ENCODE data around the gene SLC23A1.
"Not testable (repeated sequence)": the region's sequence is repeated elsewhere in the genome, so short reads cannot be mapped to it uniquely, and the experiment has no call there.

The SLC23A1 gene

GRCh38 chr5:139410993-139411828 lies 28.1 kb upstream of the SLC23A1 start:
- H3K9me3 ChIP-seq (ENCODE audit: severe bottlenecking), result no peaks in the 10 kb centered on the region
- H3K27me3 ChIP-seq (ENCODE audit: insufficient read depth, low read depth, severe bottlenecking), result no peaks in the 10 kb centered on the region
- TF ChIP-seq, protein P1, sequence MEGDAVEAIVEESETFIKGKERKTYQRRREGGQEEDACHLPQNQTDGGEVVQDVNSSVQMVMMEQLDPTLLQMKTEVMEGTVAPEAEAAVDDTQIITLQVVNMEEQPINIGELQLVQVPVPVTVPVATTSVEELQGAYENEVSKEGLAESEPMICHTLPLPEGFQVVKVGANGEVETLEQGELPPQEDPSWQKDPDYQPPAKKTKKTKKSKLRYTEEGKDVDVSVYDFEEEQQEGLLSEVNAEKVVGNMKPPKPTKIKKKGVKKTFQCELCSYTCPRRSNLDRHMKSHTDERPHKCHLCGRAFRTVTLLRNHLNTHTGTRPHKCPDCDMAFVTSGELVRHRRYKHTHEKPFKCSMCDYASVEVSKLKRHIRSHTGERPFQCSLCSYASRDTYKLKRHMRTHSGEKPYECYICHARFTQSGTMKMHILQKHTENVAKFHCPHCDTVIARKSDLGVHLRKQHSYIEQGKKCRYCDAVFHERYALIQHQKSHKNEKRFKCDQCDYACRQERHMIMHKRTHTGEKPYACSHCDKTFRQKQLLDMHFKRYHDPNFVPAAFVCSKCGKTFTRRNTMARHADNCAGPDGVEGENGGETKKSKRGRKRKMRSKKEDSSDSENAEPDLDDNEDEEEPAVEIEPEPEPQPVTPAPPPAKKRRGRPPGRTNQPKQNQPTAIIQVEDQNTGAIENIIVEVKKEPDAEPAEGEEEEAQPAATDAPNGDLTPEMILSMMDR (IDR thresholded peaks at IDR 0.05; ENCODE audit: low read depth, low read length), result no peak
- peak overlapping the region; percentile 58 for H3K27ac ChIP-seq
- DNase-seq, result peak; percentile 53
- no peak overlapping the region for H3K4me3 ChIP-seq (ENCODE audit: low read depth, low read length)
- H3K36me3 ChIP-seq, result no peaks in the 10 kb centered on the region

DNA sequence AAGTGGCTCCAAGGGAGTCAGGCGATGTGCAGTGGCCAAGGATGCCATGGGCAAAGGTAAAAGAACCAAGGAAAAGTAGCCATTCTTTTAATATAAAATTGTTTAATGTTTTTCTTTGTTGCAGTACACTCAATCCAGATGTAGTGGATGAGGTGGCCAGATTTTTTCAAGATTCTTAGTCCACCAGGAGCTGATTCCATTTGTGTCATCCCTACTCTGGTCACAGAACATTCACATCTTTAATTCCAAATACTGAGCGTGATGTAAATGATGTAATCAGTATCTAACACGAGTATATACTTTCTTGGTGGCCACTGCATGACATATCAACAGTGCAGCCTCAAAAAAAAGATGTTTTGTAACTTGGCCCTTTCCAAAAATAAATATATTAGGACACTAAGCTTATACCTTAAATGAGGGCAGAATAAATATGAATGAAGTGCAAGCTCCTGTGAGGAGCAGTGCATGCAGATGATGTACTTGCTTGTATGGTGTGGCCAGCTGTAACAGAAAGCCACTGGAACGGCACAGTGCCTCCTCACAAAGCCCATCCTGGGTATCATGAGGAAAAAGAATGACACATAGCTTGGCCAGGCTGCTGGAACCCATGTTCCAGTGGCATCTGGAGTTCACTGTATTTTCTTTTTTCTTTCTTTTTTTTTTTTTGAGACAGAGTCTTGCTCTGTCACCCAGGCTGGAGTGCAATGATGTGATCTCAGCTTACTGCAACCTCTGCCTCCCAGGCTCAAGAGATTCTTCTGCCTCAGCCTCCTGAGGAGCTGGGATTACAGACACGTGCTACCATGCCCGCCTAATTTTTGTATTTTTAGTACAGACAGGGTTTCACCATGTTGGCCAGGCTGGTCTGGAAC lies 27.3 kb upstream of the SLC23A1 start:
- Histone ChIP-seq H3K36me3 (no peaks in the 10 kb centered on the region), H3K4me3 (ENCODE audit: low read depth, low read length) (no peak overlapping the region), H3K9me3 (ENCODE audit: severe bottlenecking) (no peaks in the 10 kb centered on the region), H3K27ac (peak overlapping the region; percentile 58), H3K27me3 (ENCODE audit: insufficient read depth, low read depth, severe bottlenecking) (no peaks in the 10 kb centered on the region)
- no peak for DNase-seq
- TF ChIP-seq, protein P1 (IDR thresholded peaks at IDR 0.05; ENCODE audit: low read depth, low read length), result no peak

- H3K9me3 ChIP-seq (ENCODE audit: severe bottlenecking); H3K27me3 ChIP-seq (ENCODE audit: insufficient read depth, low read depth, severe bottlenecking); H3K27ac ChIP-seq; H3K36me3 ChIP-seq; DNase-seq; H3K4me3 ChIP-seq (ENCODE audit: low read depth, low read length): not testable (repeated sequence)
Measured at GRCh38 chr5:139409116-139409515, 26.0 kb upstream of the SLC23A1 start.

GRCh38 chr5:139408191-139408590 lies 25.1 kb upstream of the SLC23A1 start:
- Histone ChIP-seq H3K27ac (no peak overlapping the region), H3K4me3 (ENCODE audit: low read depth, low read length) (no peak overlapping the region), H3K27me3 (ENCODE audit: insufficient read depth, low read depth, severe bottlenecking) (no peaks in the 10 kb centered on the region), H3K36me3 (no peaks in the 10 kb centered on the region), H3K9me3 (ENCODE audit: severe bottlenecking) (no peaks in the 10 kb centered on the region)
- TF ChIP-seq, protein P1 (IDR thresholded peaks at IDR 0.05; ENCODE audit: low read depth, low read length), result no peak
- DNase-seq, result no peak

DNA sequence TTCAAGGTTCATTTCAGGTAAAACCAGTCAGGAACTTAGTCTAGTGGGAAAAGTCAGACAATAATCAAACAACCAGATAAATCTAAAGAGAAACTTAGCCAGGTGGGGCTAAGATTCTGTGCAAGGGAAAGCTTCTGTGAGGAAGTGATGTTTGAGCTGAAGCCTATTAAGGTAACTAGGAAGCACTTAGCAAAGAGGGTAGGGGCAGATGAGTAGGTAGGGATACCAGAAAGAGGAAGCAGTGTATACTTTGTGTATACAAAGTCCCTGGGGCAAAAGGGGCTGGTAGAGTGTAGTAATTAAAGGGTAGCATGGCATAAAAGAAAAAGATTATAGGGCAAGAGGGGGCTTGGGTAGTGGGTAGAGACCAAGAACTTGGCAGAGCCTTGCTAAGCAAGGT lies 24.4 kb upstream of the SLC23A1 start:
- TF ChIP-seq, protein P1 (IDR thresholded peaks at IDR 0.05; ENCODE audit: low read depth, low read length), result no peak
- Histone ChIP-seq H3K9me3 (ENCODE audit: severe bottlenecking) (no peaks in the 10 kb centered on the region), H3K27ac (no peak overlapping the region), H3K27me3 (ENCODE audit: insufficient read depth, low read depth, severe bottlenecking) (no peaks in the 10 kb centered on the region), H3K4me3 (ENCODE audit: low read depth, low read length) (no peak overlapping the region), H3K36me3 (no peaks in the 10 kb centered on the region)
- DNase-seq, result no peak

DNA sequence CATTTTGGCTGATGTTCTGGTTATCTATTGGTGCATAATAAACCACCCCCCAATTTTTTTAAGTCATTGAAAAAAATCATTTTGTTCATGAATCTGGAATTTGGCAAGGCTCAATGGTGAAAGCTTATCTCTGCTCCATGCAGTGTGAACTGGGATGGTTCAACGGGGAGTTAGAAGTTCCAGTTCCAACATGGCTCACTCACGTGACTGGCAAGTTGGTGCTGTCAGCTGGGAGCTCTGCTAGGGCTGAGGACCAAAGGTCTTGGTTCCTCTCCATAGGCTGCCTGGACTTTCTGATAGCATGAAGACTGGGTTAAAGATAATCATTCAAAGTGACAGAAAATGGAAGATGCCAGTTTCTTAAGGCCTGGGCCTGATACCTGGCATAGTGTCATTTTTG lies 23.9 kb upstream of the SLC23A1 start:
- H3K4me3 ChIP-seq (ENCODE audit: low read depth, low read length), result no peak overlapping the region
- TF ChIP-seq, protein P1 (IDR thresholded peaks at IDR 0.05; ENCODE audit: low read depth, low read length), result no peak
- H3K27me3 ChIP-seq (ENCODE audit: insufficient read depth, low read depth, severe bottlenecking), result no peaks in the 10 kb centered on the region
- no peaks in the 10 kb centered on the region for H3K9me3 ChIP-seq (ENCODE audit: severe bottlenecking)
- H3K27ac ChIP-seq, result no peak overlapping the region
- H3K36me3 ChIP-seq, result no peaks in the 10 kb centered on the region
- DNase-seq, result no peak
